IMR-90 (cell line): ENCODE data around the gene LRRC56. TPM values are rescaled to one million over a fixed set of nuclear protein-coding genes. Genes with fewer than 3 reads are reported as not detected.

Experiments
- ATAC-seq: fragments of 200-7000 bp; cut with Tn5 transposase; 2 replicates; pipeline ENCODE4 v1.9.1; 2020; ENCODE audit warnings: low read depth, mild to moderate bottlenecking, moderate library complexity
- BruUV-seq: library from RNA; stranded (reverse); fragments of 400-500 nt; replicated peaks from 2 replicates; lab custom pipeline; 2021; lab: Mats Ljungman, UMichigan
- CTCF ChIA-PET: fragments of 300-600 bp; formaldehyde crosslinking; extraction: SDS; loops from one replicate; lab custom pipeline; 2021; ENCODE audit warnings: antibody characterized with exemption; lab: Yijun Ruan, JAX
- POLR2A ChIA-PET: fragments of 300-600 bp; sonication (Branson Sonifier 250); formaldehyde crosslinking; loops from one replicate; lab custom pipeline; 2022; ENCODE audit warnings: antibody characterized with exemption; ENCODE audit not compliant: unreplicated experiment; lab: Charles Lee
- DNase-seq: peaks from one replicate; pipeline ENCODE4 v3.0.0; 2013
- H2AFZ ChIP-seq: replicated peaks from 2 replicates; pipeline ENCODE3; 2013; ENCODE audit warnings: low read length, mild to moderate bottlenecking; ENCODE audit not compliant: poor library complexity
- H2AK5ac ChIP-seq: 2 replicates; pipeline ENCODE4 v1.6.1; 2013; ENCODE audit warnings: low read depth, low read length, inconsistent platforms
- H2AK9ac ChIP-seq: replicated peaks from 2 replicates; pipeline ENCODE3; 2013; ENCODE audit warnings: mild to moderate bottlenecking, low read depth, low read length, moderate library complexity; ENCODE audit not compliant: poor library complexity
- H2BK120ac ChIP-seq: 2 replicates; pipeline ENCODE4 v1.6.1; 2013; ENCODE audit warnings: low read depth, low read length, inconsistent platforms
- H2BK15ac ChIP-seq: 3 replicates; pipeline ENCODE4 v1.6.1; 2013; ENCODE audit warnings: low read depth, low read length, inconsistent platforms
- H2BK20ac ChIP-seq: 2 replicates; pipeline ENCODE4 v1.6.1; 2013; ENCODE audit warnings: low read depth, mild to moderate bottlenecking, inconsistent platforms, low read length, moderate library complexity
- H2BK5ac ChIP-seq: 2 replicates; pipeline ENCODE4 v1.6.1; 2013; ENCODE audit warnings: mild to moderate bottlenecking, low read depth, low read length, inconsistent platforms; ENCODE audit not compliant: poor library complexity, severe bottlenecking
- H3K14ac ChIP-seq: replicated peaks from 2 replicates; pipeline ENCODE4 v1.6.1; 2013; ENCODE audit warnings: low read depth, low read length, inconsistent platforms
- H3K18ac ChIP-seq: 2 replicates; pipeline ENCODE4 v1.6.1; 2013; ENCODE audit warnings: low read depth, low read length, control low read depth
- H3K23ac ChIP-seq: 2 replicates; pipeline ENCODE4 v1.6.1; 2013; ENCODE audit warnings: low read depth, low read length, inconsistent platforms
- H3K27ac ChIP-seq: 2 replicates; pipeline ENCODE4 v1.5.1; 2013; ENCODE audit warnings: mild to moderate bottlenecking, control low read depth, low read length; ENCODE audit not compliant: insufficient read depth
- H3K27me3 ChIP-seq: 2 replicates; pipeline ENCODE4 v1.6.1; 2013; ENCODE audit warnings: low read length; ENCODE audit not compliant: control insufficient read depth, insufficient read depth
- H3K36me3 ChIP-seq: 2 replicates; pipeline ENCODE4 v1.6.1; 2013; ENCODE audit warnings: low read length, mixed read lengths; ENCODE audit not compliant: control insufficient read depth, insufficient read depth
- H3K4ac ChIP-seq: 2 replicates; pipeline ENCODE4 v1.6.1; 2013; ENCODE audit warnings: low read depth, low read length, inconsistent platforms
- H3K4me1 ChIP-seq: 2 replicates; pipeline ENCODE4 v1.6.1; 2013; ENCODE audit warnings: low read length, mixed read lengths; ENCODE audit not compliant: control insufficient read depth, insufficient read depth
- H3K4me2 ChIP-seq: 2 replicates; pipeline ENCODE4 v1.6.1; 2013; ENCODE audit warnings: low read depth, mild to moderate bottlenecking, control low read depth, low read length, moderate library complexity
- H3K4me3 ChIP-seq: 2 replicates; pipeline ENCODE4 v1.5.1; 2013; ENCODE audit warnings: low read depth, mild to moderate bottlenecking, control low read depth, low read length, moderate library complexity; ENCODE audit not compliant: insufficient read depth
- H3K56ac ChIP-seq: 2 replicates; pipeline ENCODE4 v1.6.1; 2013; ENCODE audit warnings: low read length, inconsistent platforms; ENCODE audit not compliant: insufficient read depth; ENCODE audit errors: extremely low read depth
- H3K79me1 ChIP-seq, 2 experiments: 2 replicates each; pipeline ENCODE4 v1.6.1; 2013; ENCODE audit warnings: low read length in 2 of 2, inconsistent platforms in 1 of 2, low read depth in 1 of 2
- H3K9ac ChIP-seq: 2 replicates; pipeline ENCODE4 v1.6.1; 2013; ENCODE audit warnings: low read depth, low read length, control low read depth
- H3K9me1 ChIP-seq: 2 replicates; pipeline ENCODE4 v1.6.1; 2013; ENCODE audit warnings: low read length, inconsistent platforms; ENCODE audit not compliant: insufficient read depth
- H3K9me3 ChIP-seq: 2 replicates; pipeline ENCODE4 v1.6.1; 2013; ENCODE audit warnings: low read length; ENCODE audit not compliant: control insufficient read depth, insufficient read depth
- H4K20me1 ChIP-seq: 2 replicates; pipeline ENCODE4 v1.6.1; 2013; ENCODE audit warnings: low read length, inconsistent platforms; ENCODE audit not compliant: insufficient read depth
- H4K5ac ChIP-seq: 2 replicates; pipeline ENCODE4 v1.6.1; 2013; ENCODE audit warnings: mild to moderate bottlenecking, low read depth, low read length, control low read depth
- H4K8ac ChIP-seq, 2 experiments: 2 replicates each; pipeline ENCODE4 v1.6.1; 2013; ENCODE audit warnings: low read depth in 2 of 2, low read length in 2 of 2, control low read depth in 1 of 2, inconsistent platforms in 1 of 2
- H4K91ac ChIP-seq: 2 replicates; pipeline ENCODE4 v1.6.1; 2013; ENCODE audit warnings: low read depth, low read length, inconsistent platforms; ENCODE audit not compliant: insufficient read depth
- WGBS, 2 experiments: methylation state at CpG; one replicate each; pipeline versions ENCODE4 v1.1.5 to v1.1.7; 2013; ENCODE audit warnings: missing lambda C conversion rate in 2 of 2; ENCODE audit not compliant: insufficient read length in 1 of 2; ENCODE audit errors: extremely low coverage in 2 of 2; 5-methylcytosine and 5-hydroxymethylcytosine counted together
- dilution Hi-C: fragments of 300-500 bp; cut with HindIII; formaldehyde crosslinking; loops from one replicate; pipeline ENCODE4 v1.14.3; 2018; ENCODE audit warnings: low sequenced_read_pairs; ENCODE audit not compliant: unreplicated experiment
- in situ Hi-C: fragments of 300-500 bp; cut with MboI; formaldehyde crosslinking; loops from 3 replicates; pipeline ENCODE4 v1.14.3; 2019; ENCODE audit warnings: low sequenced_read_pairs, inconsistent platforms, mixed read lengths
- intact Hi-C: fragments of 100-400 bp; cut with micrococcal nuclease; formaldehyde crosslinking; loops from 2 replicates; pipeline ENCODE4 v1.10.0; 2022
- polyA plus RNA-seq, 3 experiments: library from polyadenylated mRNA; depleted of rRNA; stranded (reverse); fragments of >200 nt; gene quantifications; 2 replicates each; pipeline ENCODE4 v1.2.3, GENCODE V29; 2012; ENCODE audit warnings: low replicate concordance in 1 of 3
- total RNA-seq: library from RNA; depleted of rRNA; stranded (reverse); fragments of >200 nt; gene quantifications from 2 replicates; pipeline ENCODE4 v1.2.3, GENCODE V29; 2012
- TF ChIP-seq, protein P1 (sequence below): fragments of 150-350 bp; IDR thresholded peaks from 2 replicates; pipeline ENCODE4 v1.6.1; 2016; ENCODE audit warnings: low read depth, mild to moderate bottlenecking, low read length, moderate library complexity, borderline replicate concordance

The LRRC56 gene
- total and polyA plus RNA-seq, 2 of the 4 experiments (the other 2 are of a cell fraction), result 0.36 to 1.3 TPM

GRCh38 chr11:544817-545166 lies 7.5 kb downstream of the LRRC56 start:
- H2BK20ac ChIP-seq, result no peak overlapping the region
- no peak overlapping the region for H4K91ac ChIP-seq
- no peak overlapping the region for H2BK5ac ChIP-seq
- in situ Hi-C loops (no loop called here), intact Hi-C loops (no loop called here), dilution Hi-C loops (no loop called here)
- no peaks in the 10 kb centered on the region for H3K27me3 ChIP-seq
- no peak overlapping the region for H3K27ac ChIP-seq
- no peak overlapping the region for H4K5ac ChIP-seq
- H3K4ac ChIP-seq, result no peak overlapping the region
- TF ChIP-seq, protein P1, sequence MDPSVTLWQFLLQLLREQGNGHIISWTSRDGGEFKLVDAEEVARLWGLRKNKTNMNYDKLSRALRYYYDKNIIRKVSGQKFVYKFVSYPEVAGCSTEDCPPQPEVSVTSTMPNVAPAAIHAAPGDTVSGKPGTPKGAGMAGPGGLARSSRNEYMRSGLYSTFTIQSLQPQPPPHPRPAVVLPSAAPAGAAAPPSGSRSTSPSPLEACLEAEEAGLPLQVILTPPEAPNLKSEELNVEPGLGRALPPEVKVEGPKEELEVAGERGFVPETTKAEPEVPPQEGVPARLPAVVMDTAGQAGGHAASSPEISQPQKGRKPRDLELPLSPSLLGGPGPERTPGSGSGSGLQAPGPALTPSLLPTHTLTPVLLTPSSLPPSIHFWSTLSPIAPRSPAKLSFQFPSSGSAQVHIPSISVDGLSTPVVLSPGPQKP, result no peak
- H2BK15ac ChIP-seq, result no peak overlapping the region
- no peak overlapping the region for H3K14ac ChIP-seq
- no TSS peak for BruUV-seq
- H2AK9ac ChIP-seq, result no peak overlapping the region
- ChIA-PET CTCF (no interaction called here), POLR2A (no interaction called here)
- no peak overlapping the region for H3K9ac ChIP-seq
- H3K9me3 ChIP-seq, result no peaks in the 10 kb centered on the region
- H2BK120ac ChIP-seq, result no peak overlapping the region
- no peak overlapping the region for H3K23ac ChIP-seq
- no peak overlapping the region for H2AFZ ChIP-seq
- H2AK5ac ChIP-seq, result no peak overlapping the region
- no peak overlapping the region for H4K8ac ChIP-seq
- H3K4me3 ChIP-seq, result no peak overlapping the region
- H3K4me1 ChIP-seq, result no peaks in the 10 kb centered on the region
- DNase-seq (no peak), ATAC-seq (no peak)
- H3K9me1 ChIP-seq, result no peaks in the 10 kb centered on the region
- WGBS, 2 experiments, result no CpG with 5 or more reads among the region's 5 CpGs
- H3K4me2 ChIP-seq, result no peak overlapping the region
- H3K56ac ChIP-seq, result no peak overlapping the region
- H3K36me3 ChIP-seq, result peaks cover 1% of the 10 kb centered on the region; the same call in 1 of the 2 replicates
- no peak overlapping the region for H3K18ac ChIP-seq
- no peaks in the 10 kb centered on the region for H3K79me1 ChIP-seq
- no peaks in the 10 kb centered on the region for H4K20me1 ChIP-seq
